ENCODE measurements around the gene ATP9B. TPM values are rescaled to one million over a fixed set of nuclear protein-coding genes. Genes with fewer than 3 reads are reported as not detected.

ATP9B gene
- total and polyA plus RNA-seq, 10 of the 15 experiments (the other 5 are each of a cell fraction or from before 2014, with no cell fraction given) = 0.74 to 20.7 (median 12.9) TPM

DNA sequence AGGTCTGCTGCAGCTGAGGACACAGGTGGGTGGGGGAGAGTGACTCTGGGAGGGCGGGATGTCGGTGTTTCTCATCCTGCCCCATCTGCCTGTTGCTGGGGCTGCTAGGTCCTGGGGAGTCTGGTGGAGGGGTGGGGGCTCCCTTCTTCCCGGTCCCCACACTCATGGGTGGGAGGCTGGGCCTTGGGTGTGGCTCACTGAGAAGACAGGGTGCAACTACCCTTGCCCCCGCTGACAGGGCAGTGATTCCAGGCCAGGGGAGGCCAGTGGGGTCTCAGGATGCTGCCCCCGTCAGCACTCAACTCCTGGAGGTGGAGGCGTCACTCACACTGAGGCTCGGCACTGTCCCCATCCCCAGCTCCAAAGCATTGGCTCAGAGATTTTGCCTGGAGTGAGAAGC lies 318.8 kb downstream of the ATP9B start (continued):
- no peak for TF ChIP-seq MTA3 (IDR thresholded peaks at IDR 0.05; ENCODE audit: borderline replicate concordance, low read length)
- no peak for TF ChIP-seq MYC (IDR thresholded peaks at IDR 0.05; ENCODE audit: insufficient read depth, insufficient read length, insufficient replicate concordance, low read length, severe bottlenecking)
- no peak for TF ChIP-seq PAX5 (IDR thresholded peaks at IDR 0.05; ENCODE audit: borderline replicate concordance, low read depth, low read length)
- TF ChIP-seq SP1 (IDR thresholded peaks at IDR 0.05; ENCODE audit: low read depth, low read length) = no peak
- no peak for TF ChIP-seq ATF7 (IDR thresholded peaks at IDR 0.05; ENCODE audit: low read depth)
- TF ChIP-seq, protein P1, sequence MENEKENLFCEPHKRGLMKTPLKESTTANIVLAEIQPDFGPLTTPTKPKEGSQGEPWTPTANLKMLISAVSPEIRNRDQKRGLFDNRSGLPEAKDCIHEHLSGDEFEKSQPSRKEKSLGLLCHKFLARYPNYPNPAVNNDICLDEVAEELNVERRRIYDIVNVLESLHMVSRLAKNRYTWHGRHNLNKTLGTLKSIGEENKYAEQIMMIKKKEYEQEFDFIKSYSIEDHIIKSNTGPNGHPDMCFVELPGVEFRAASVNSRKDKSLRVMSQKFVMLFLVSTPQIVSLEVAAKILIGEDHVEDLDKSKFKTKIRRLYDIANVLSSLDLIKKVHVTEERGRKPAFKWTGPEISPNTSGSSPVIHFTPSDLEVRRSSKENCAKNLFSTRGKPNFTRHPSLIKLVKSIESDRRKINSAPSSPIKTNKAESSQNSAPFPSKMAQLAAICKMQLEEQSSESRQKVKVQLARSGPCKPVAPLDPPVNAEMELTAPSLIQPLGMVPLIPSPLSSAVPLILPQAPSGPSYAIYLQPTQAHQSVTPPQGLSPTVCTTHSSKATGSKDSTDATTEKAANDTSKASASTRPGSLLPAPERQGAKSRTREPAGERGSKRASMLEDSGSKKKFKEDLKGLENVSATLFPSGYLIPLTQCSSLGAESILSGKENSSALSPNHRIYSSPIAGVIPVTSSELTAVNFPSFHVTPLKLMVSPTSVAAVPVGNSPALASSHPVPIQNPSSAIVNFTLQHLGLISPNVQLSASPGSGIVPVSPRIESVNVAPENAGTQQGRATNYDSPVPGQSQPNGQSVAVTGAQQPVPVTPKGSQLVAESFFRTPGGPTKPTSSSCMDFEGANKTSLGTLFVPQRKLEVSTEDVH (IDR thresholded peaks at IDR 0.05; ENCODE audit: low read depth, partially characterized antibody) = no peak
- TF ChIP-seq POU2F2 (IDR thresholded peaks at IDR 0.05; ENCODE audit: borderline replicate concordance, low read depth, low read length) = no peak
- TF ChIP-seq GATAD2B (conservative IDR thresholded peaks at IDR 0.05; ENCODE audit: low read depth) = no peak
- no peak for TF ChIP-seq NRF1 (conservative IDR thresholded peaks at IDR 0.05; ENCODE audit: low read depth, low read length)
- no peak for TF ChIP-seq RELB (IDR thresholded peaks at IDR 0.05; ENCODE audit: low read depth)
